Coronary artery (tissue), 2 donors: Measurements from ENCODE around the gene CAMKK1.
A peak's percentile ranks its signal among the peaks of the same experiment; 100 is the strongest.

Experiments used
- DNase-seq: peaks from one replicate; pipeline ENCODE4 v3.0.0-alpha.2; 2017; ENCODE audit warnings: low spot score
- H3K27ac ChIP-seq, 2 donors: fragments of 200-600 bp; sonication (generic); one replicate each; pipeline ENCODE4 v1.5.1; 2016 to 2019
- H3K4me3 ChIP-seq: fragments of 200-600 bp; sonication (generic); 2 replicates; pipeline ENCODE4 v1.5.1; 2016; ENCODE audit warnings: mild to moderate bottlenecking, moderate library complexity
- CTCF ChIP-seq: fragments of 200-600 bp; sonication (generic); IDR thresholded peaks from one replicate; pipeline ENCODE4 v1.5.1; 2019; ENCODE audit warnings: antibody characterized with exemption

Gene CAMKK1

GRCh38 chr17:3895354-3895753, 2.5 kb upstream of the CAMKK1 start:
- TF ChIP-seq CTCF, result no peak
- Histone ChIP-seq H3K27ac (peak overlapping the region in 1 of 2 donors; percentile 56), H3K4me3 (no peak overlapping the region)
- no peak for DNase-seq

- no peak for TF ChIP-seq CTCF
- Histone ChIP-seq H3K27ac (peak overlapping the region in 1 of 2 donors; percentile 56), H3K4me3 (no peak overlapping the region)
- no peak for DNase-seq
These were observed 2.1 kb upstream of the CAMKK1 start for GRCh38 chr17:3894911-3895343.

- TF ChIP-seq CTCF, result no peak
- peak overlapping the region in 1 of 2 donors; percentile 75 for H3K27ac ChIP-seq
- no peak overlapping the region for H3K4me3 ChIP-seq
- no peak for DNase-seq
These were observed 1.3 kb upstream of the CAMKK1 start for GRCh38 chr17:3894188-3894587.

- no peak for DNase-seq
- no peak for TF ChIP-seq CTCF
- peak overlapping the region; percentile 28 to 75 for H3K27ac ChIP-seq
- peak overlapping the region; percentile 76 for H3K4me3 ChIP-seq
These were observed 865 bp upstream of the CAMKK1 start for GRCh38 chr17:3893720-3894116.

GRCh38 chr17:3892095-3892998, 506 bp downstream of the CAMKK1 start:
- no peak for TF ChIP-seq CTCF
- H3K27ac ChIP-seq, result peak overlapping the region; percentile 58 to 75
- H3K4me3 ChIP-seq, result peak overlapping the region; percentile 76
- DNase-seq, result peak; percentile 86

- Histone ChIP-seq H3K27ac (peak overlapping the region; percentile 58 to 75), H3K4me3 (peak overlapping the region; percentile 76)
- no peak for DNase-seq
- no peak for TF ChIP-seq CTCF
These were observed 1.2 kb downstream of the CAMKK1 start for GRCh38 chr17:3891626-3892094.

GRCh38 chr17:3890878-3891219, 2.0 kb downstream of the CAMKK1 start:
- Histone ChIP-seq H3K4me3 (no peak overlapping the region), H3K27ac (peak overlapping the region; percentile 70 to 89)
- no peak for DNase-seq
- TF ChIP-seq CTCF, result no peak
